Fibroblast of villous mesenchyme (primary cell): Measurements from ENCODE around the gene LOX. TPM values are rescaled to one million over a fixed set of nuclear protein-coding genes. Genes with fewer than 3 reads are reported as not detected.

Experiments
- DNase-seq: peaks from one replicate; pipeline ENCODE4 v3.0.0-alpha.2; 2010; ENCODE audit warnings: low read depth
- H3K4me3 ChIP-seq: 2 replicates; pipeline ENCODE4 v1.5.1; 2011; ENCODE audit warnings: low read depth, mild to moderate bottlenecking, low read length
- total RNA-seq: library from RNA; depleted of rRNA; stranded (reverse); fragments of >200 nt; gene quantifications from 2 replicates; pipeline ENCODE4 v1.2.3, GENCODE V29; 2012
- TF ChIP-seq, protein P1 (sequence below): IDR thresholded peaks from 2 replicates; pipeline ENCODE4 v1.5.1; 2012; ENCODE audit warnings: low read depth, mild to moderate bottlenecking, low read length; ENCODE audit not compliant: insufficient read depth

Gene LOX
- total RNA-seq, 1 donor = 91.1 TPM

- no peak for DNase-seq
- no peak overlapping the region for H3K4me3 ChIP-seq
- TF ChIP-seq, protein P1, sequence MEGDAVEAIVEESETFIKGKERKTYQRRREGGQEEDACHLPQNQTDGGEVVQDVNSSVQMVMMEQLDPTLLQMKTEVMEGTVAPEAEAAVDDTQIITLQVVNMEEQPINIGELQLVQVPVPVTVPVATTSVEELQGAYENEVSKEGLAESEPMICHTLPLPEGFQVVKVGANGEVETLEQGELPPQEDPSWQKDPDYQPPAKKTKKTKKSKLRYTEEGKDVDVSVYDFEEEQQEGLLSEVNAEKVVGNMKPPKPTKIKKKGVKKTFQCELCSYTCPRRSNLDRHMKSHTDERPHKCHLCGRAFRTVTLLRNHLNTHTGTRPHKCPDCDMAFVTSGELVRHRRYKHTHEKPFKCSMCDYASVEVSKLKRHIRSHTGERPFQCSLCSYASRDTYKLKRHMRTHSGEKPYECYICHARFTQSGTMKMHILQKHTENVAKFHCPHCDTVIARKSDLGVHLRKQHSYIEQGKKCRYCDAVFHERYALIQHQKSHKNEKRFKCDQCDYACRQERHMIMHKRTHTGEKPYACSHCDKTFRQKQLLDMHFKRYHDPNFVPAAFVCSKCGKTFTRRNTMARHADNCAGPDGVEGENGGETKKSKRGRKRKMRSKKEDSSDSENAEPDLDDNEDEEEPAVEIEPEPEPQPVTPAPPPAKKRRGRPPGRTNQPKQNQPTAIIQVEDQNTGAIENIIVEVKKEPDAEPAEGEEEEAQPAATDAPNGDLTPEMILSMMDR = no peak
These were observed 34.0 kb upstream of the LOX start for GRCh38 chr5:122112063-122112462.

DNA sequence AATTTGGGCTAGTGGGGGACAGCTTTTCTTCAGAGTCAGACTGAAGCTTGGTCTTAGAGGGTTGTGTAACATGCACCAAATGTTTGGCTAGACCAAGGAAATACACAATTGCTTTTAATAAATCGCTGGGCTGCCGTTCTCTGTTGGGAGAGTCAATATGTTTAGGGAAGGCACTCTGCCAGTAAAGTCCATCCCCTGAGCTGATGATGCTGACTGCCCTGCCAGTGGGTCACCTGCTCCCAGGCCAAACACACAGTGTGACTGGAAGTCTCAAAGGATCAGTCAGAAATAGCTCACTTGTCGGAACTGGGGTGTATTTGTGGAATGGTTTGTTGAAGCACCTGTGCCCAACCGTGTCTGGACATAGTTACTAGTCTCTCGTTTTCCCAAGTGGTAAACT, 33.4 kb upstream of the LOX start:
- no peak overlapping the region for H3K4me3 ChIP-seq
- DNase-seq = no peak
- TF ChIP-seq, protein P1 = no peak

GRCh38 chr5:122110987-122111386, 32.9 kb upstream of the LOX start:
- TF ChIP-seq, protein P1 = no peak
- H3K4me3 ChIP-seq = no peak overlapping the region
- no peak for DNase-seq

GRCh38 chr5:122107016-122107415, 29.0 kb upstream of the LOX start:
- DNase-seq = no peak
- TF ChIP-seq, protein P1 = no peak
- H3K4me3 ChIP-seq = no peak overlapping the region

- H3K4me3 ChIP-seq = no peak overlapping the region
- TF ChIP-seq, protein P1 = no peak
- no peak for DNase-seq
These were observed 27.9 kb upstream of the LOX start for GRCh38 chr5:122105909-122106308.

DNA sequence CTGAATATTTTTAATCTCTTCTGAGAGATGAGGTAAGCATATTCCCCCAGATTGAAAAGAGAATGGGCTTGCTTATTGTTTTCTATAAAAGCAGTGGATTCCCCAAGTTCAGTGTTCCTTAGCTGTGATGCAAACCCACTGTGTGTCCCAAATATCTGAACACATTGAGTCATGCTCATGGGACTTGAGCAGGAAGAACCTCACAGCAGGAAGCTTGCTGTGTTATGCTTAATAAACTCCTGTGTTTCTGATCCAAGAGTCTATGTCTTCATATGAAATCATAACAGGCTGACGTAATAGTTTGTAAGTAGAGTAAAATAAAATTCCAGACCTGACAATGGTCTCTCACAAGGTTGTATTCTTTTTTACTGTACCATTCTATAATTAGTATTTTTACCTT, 24.8 kb upstream of the LOX start:
- peak; percentile 66 for DNase-seq
- TF ChIP-seq, protein P1 = no peak
- no peak overlapping the region for H3K4me3 ChIP-seq

DNA sequence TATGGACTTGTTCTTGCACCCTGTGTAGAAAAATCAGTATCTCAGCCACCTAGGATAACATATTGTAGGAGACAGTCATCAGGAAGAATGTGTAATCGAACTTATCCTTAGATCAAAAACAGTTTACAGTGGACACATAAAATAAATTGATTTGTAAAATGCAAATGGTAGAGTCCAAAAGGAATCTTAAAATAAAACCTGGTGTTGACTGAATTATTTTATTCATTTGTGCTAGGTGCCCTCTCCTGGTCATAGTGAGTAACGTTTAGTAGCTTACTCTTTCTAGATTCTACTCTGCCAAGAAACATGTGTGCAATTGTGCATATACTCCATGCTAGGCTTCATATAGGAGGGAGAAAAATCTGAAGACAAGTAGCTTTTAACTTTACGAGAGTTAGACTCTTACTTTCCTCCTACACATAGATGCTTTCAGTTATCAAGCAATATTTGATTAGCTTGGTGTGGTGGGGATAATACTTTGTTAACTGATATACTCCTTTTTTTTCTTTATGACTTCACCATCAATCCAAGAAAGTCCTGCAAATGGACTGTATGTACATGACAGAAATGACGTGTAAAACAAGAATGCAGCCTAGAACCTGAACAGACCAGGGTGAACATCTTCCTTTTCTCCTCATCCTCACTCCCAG, 23.7 kb upstream of the LOX start:
- no peak overlapping the region for H3K4me3 ChIP-seq
- peak; percentile 74 for DNase-seq
- TF ChIP-seq, protein P1 = peak; percentile 67
